Measurements from ENCODE around the gene PGK2.

DNA sequence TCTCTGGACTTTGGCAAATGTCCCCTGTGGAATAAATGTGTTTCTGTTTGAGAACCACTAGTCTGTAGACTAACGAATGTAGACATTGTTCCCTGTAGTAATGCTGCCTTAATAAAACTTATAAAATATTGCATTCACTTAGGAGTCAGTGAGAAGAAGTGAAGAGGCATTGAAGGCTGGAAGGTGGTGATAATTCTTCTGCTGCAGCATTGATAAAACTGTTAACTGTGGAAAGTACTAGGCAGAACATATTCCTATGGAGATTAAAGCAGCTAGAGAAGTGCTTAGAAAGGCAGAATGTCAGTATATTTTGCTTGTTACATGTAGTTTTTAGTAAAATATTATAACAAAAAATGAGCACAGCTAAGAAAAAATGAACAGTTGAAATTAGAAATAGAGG lies 4.8 kb downstream of the PGK2 start:
- TF ChIP-seq POLR2A (IDR thresholded peaks at IDR 0.05): no peak
- TF ChIP-seq, protein P1, sequence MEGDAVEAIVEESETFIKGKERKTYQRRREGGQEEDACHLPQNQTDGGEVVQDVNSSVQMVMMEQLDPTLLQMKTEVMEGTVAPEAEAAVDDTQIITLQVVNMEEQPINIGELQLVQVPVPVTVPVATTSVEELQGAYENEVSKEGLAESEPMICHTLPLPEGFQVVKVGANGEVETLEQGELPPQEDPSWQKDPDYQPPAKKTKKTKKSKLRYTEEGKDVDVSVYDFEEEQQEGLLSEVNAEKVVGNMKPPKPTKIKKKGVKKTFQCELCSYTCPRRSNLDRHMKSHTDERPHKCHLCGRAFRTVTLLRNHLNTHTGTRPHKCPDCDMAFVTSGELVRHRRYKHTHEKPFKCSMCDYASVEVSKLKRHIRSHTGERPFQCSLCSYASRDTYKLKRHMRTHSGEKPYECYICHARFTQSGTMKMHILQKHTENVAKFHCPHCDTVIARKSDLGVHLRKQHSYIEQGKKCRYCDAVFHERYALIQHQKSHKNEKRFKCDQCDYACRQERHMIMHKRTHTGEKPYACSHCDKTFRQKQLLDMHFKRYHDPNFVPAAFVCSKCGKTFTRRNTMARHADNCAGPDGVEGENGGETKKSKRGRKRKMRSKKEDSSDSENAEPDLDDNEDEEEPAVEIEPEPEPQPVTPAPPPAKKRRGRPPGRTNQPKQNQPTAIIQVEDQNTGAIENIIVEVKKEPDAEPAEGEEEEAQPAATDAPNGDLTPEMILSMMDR (IDR thresholded peaks at IDR 0.05): no peak
